OCI-LY7 (cell line): ENCODE measurements around the gene UBTD2. TPM values are rescaled to one million over a fixed set of nuclear protein-coding genes. Genes with fewer than 3 reads are reported as not detected.

ENCODE experiments used
- BruUV-seq: library from RNA; stranded (reverse); fragments of 400-500 nt; replicated peaks from 2 replicates; lab custom pipeline; 2021; lab: Mats Ljungman, UMichigan
- CTCF ChIA-PET: fragments of 300-600 bp; sonication (Branson Sonifier 250); formaldehyde crosslinking; loops from one replicate; lab custom pipeline; 2022; ENCODE audit warnings: antibody characterized with exemption; ENCODE audit not compliant: unreplicated experiment; lab: Charles Lee
- POLR2A ChIA-PET: fragments of 300-600 bp; sonication (Branson Sonifier 250); formaldehyde crosslinking; loops from one replicate; lab custom pipeline; 2022; ENCODE audit warnings: antibody characterized with exemption; lab: Charles Lee
- DNase-seq: peaks from one replicate; pipeline ENCODE4 v3.0.0-alpha.2; 2015; ENCODE audit warnings: low spot score
- H2AFZ ChIP-seq: fragments of 200-600 bp; sonication (generic), shearing (Covaris generic); 2 replicates; pipeline ENCODE4 v1.6.1; 2014; ENCODE audit warnings: mild to moderate bottlenecking, antibody characterized with exemption, low read length, moderate library complexity
- H3K27ac ChIP-seq: fragments of 200-600 bp; sonication (generic); 2 replicates; pipeline ENCODE4 v1.5.1; 2014; ENCODE audit warnings: mixed run types, low read depth, mild to moderate bottlenecking, moderate library complexity, low read length, inconsistent platforms; ENCODE audit not compliant: poor library complexity, severe bottlenecking
- H3K36me3 ChIP-seq: fragments of 200-600 bp; sonication (generic); 2 replicates; pipeline ENCODE4 v1.6.1; 2014; ENCODE audit warnings: mild to moderate bottlenecking, antibody characterized with exemption, low read length, moderate library complexity, mixed read lengths; ENCODE audit not compliant: insufficient read depth
- H3K4me1 ChIP-seq: fragments of 200-600 bp; sonication (generic); 2 replicates; pipeline ENCODE4 v1.5.1; 2014; ENCODE audit warnings: mild to moderate bottlenecking, low read length; ENCODE audit not compliant: insufficient read depth, poor library complexity, severe bottlenecking
- H3K4me2 ChIP-seq: fragments of 200-600 bp; sonication (generic); 2 replicates; pipeline ENCODE4 v1.6.1; 2014; ENCODE audit warnings: mild to moderate bottlenecking, low read length
- H3K4me3 ChIP-seq: fragments of 200-600 bp; sonication (generic); 2 replicates; pipeline ENCODE4 v1.5.1; 2014; ENCODE audit warnings: mild to moderate bottlenecking, low read depth, low read length; ENCODE audit not compliant: poor library complexity, severe bottlenecking
- H3K79me2 ChIP-seq: fragments of 200-600 bp; sonication (generic); 2 replicates; pipeline ENCODE4 v1.6.1; 2016; ENCODE audit warnings: low read depth, mild to moderate bottlenecking, low read length, moderate library complexity, mixed read lengths; ENCODE audit not compliant: insufficient read depth
- H3K9me2 ChIP-seq: fragments of 200-600 bp; sonication (generic); 2 replicates; pipeline ENCODE4 v1.6.1; 2016; ENCODE audit warnings: mild to moderate bottlenecking, low read length, mixed read lengths; ENCODE audit not compliant: insufficient read depth
- H3K9me3 ChIP-seq: fragments of 200-600 bp; sonication (generic); 2 replicates; pipeline ENCODE4 v1.6.1; 2014; ENCODE audit warnings: mild to moderate bottlenecking, mixed run types, low read length, mixed read lengths
- H4K20me1 ChIP-seq: fragments of 200-600 bp; sonication (generic); 2 replicates; pipeline ENCODE4 v1.6.1; 2014; ENCODE audit warnings: mild to moderate bottlenecking, antibody characterized with exemption, low read length, moderate library complexity, mixed read lengths; ENCODE audit not compliant: insufficient read depth
- EZH2phosphoT487 ChIP-seq: fragments of 200-600 bp; sonication (generic); IDR thresholded peaks from 2 replicates; pipeline ENCODE4 v1.6.1; 2018; ENCODE audit warnings: low read depth, borderline replicate concordance, mild to moderate bottlenecking, mixed run types, antibody characterized with exemption, low read length, moderate library complexity, mixed read lengths
- intact Hi-C: fragments of 100-400 bp; cut with micrococcal nuclease; formaldehyde crosslinking; loops from one replicate; pipeline ENCODE4 v1.10.0; 2022; ENCODE audit not compliant: unreplicated experiment
- total RNA-seq, 2 experiments: library from RNA; depleted of rRNA in 1 of 2; stranded (reverse); fragments of >200 nt in 1 of 2; shearing (Covaris generic) in 1 of 2; gene quantifications; 2 replicates each; pipeline ENCODE4 v1.2.3, GENCODE V29; 2014 to 2022
- TF ChIP-seq, protein P1 (sequence below): fragments of 200-600 bp; sonication (generic); conservative IDR thresholded peaks from 2 replicates; pipeline ENCODE4 v1.5.1; 2014; ENCODE audit warnings: mild to moderate bottlenecking, antibody characterized with exemption, low read length, moderate library complexity, mixed read lengths

UBTD2 gene
- total RNA-seq, 2 experiments from 2014 or later: 16.0 to 19.8 TPM

GRCh38 chr5:172223901-172224873, 59.4 kb downstream of the UBTD2 start:
- H3K9me3 ChIP-seq: no peaks in the 10 kb centered on the region
- H4K20me1 ChIP-seq: no peaks in the 10 kb centered on the region
- peaks cover 39% of the 10 kb centered on the region for H3K36me3 ChIP-seq
- H3K4me3 ChIP-seq: no peak overlapping the region
- ChIA-PET POLR2A (no interaction called here), CTCF (no interaction called here)
- no peaks in the 10 kb centered on the region for H3K79me2 ChIP-seq
- H2AFZ ChIP-seq: no peak overlapping the region
- DNase-seq: no peak
- intact Hi-C loops: no loop called here
- no peak overlapping the region for H3K4me2 ChIP-seq
- BruUV-seq: no TSS peak
- TF ChIP-seq, protein P1, sequence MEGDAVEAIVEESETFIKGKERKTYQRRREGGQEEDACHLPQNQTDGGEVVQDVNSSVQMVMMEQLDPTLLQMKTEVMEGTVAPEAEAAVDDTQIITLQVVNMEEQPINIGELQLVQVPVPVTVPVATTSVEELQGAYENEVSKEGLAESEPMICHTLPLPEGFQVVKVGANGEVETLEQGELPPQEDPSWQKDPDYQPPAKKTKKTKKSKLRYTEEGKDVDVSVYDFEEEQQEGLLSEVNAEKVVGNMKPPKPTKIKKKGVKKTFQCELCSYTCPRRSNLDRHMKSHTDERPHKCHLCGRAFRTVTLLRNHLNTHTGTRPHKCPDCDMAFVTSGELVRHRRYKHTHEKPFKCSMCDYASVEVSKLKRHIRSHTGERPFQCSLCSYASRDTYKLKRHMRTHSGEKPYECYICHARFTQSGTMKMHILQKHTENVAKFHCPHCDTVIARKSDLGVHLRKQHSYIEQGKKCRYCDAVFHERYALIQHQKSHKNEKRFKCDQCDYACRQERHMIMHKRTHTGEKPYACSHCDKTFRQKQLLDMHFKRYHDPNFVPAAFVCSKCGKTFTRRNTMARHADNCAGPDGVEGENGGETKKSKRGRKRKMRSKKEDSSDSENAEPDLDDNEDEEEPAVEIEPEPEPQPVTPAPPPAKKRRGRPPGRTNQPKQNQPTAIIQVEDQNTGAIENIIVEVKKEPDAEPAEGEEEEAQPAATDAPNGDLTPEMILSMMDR: no peak
- TF ChIP-seq EZH2phosphoT487: no peak
- no peak overlapping the region for H3K27ac ChIP-seq
- no peaks in the 10 kb centered on the region for H3K4me1 ChIP-seq
- H3K9me2 ChIP-seq: no peaks in the 10 kb centered on the region

GRCh38 chr5:172219296-172219695, 64.3 kb downstream of the UBTD2 start:
- ChIA-PET CTCF (no interaction called here), POLR2A (interaction anchor here (0.6 to 1.4 kb wide), 3 partner anchors 10 to 546 kb away, joined by 3 to 6 read pairs (median 4); no protein-coding TSS in a partner anchor)
- no TSS peak for BruUV-seq
- no peak for TF ChIP-seq EZH2phosphoT487
- TF ChIP-seq, protein P1: no peak
- Histone ChIP-seq H3K9me2 (no peaks in the 10 kb centered on the region), H4K20me1 (no peaks in the 10 kb centered on the region), H3K4me3 (no peak overlapping the region), H3K4me2 (no peak overlapping the region), H3K79me2 (no peaks in the 10 kb centered on the region), H2AFZ (no peak overlapping the region), H3K27ac (no peak overlapping the region), H3K9me3 (no peaks in the 10 kb centered on the region), H3K36me3 (peaks cover 43% of the 10 kb centered on the region), H3K4me1 (no peaks in the 10 kb centered on the region)
- intact Hi-C loops: no loop called here
- DNase-seq: no peak

GRCh38 chr5:172216345-172216744, 67.2 kb downstream of the UBTD2 start:
- intact Hi-C loops: no loop called here
- BruUV-seq: no TSS peak
- Histone ChIP-seq H3K4me2 (no peak overlapping the region), H3K79me2 (no peaks in the 10 kb centered on the region), H3K9me2 (no peaks in the 10 kb centered on the region), H3K36me3 (peaks cover 42% of the 10 kb centered on the region), H3K27ac (no peak overlapping the region), H4K20me1 (no peaks in the 10 kb centered on the region), H3K4me3 (no peak overlapping the region), H3K9me3 (no peaks in the 10 kb centered on the region), H3K4me1 (no peaks in the 10 kb centered on the region), H2AFZ (no peak overlapping the region)
- CTCF ChIA-PET: no interaction called here
- no peak for DNase-seq
- POLR2A ChIA-PET: interaction anchor here (0.7 kb wide), 1 partner anchor 30 kb away, joined by 5 read pairs; no protein-coding TSS in a partner anchor
- TF ChIP-seq, protein P1: no peak
- TF ChIP-seq EZH2phosphoT487: no peak
